HG02798 (cell line): ENCODE results near the gene IVD.

Experiments
- ATAC-seq: cut with Tn5 transposase; IDR thresholded peaks from one replicate; pipeline ENCODE4 v1.9.1; 2021; ENCODE audit warnings: mild to moderate bottlenecking; ENCODE audit not compliant: unreplicated experiment, poor library complexity

IVD gene

GRCh38 chr15:40436892-40437751, 31.5 kb downstream of the IVD start:
- no peak for ATAC-seq

DNA sequence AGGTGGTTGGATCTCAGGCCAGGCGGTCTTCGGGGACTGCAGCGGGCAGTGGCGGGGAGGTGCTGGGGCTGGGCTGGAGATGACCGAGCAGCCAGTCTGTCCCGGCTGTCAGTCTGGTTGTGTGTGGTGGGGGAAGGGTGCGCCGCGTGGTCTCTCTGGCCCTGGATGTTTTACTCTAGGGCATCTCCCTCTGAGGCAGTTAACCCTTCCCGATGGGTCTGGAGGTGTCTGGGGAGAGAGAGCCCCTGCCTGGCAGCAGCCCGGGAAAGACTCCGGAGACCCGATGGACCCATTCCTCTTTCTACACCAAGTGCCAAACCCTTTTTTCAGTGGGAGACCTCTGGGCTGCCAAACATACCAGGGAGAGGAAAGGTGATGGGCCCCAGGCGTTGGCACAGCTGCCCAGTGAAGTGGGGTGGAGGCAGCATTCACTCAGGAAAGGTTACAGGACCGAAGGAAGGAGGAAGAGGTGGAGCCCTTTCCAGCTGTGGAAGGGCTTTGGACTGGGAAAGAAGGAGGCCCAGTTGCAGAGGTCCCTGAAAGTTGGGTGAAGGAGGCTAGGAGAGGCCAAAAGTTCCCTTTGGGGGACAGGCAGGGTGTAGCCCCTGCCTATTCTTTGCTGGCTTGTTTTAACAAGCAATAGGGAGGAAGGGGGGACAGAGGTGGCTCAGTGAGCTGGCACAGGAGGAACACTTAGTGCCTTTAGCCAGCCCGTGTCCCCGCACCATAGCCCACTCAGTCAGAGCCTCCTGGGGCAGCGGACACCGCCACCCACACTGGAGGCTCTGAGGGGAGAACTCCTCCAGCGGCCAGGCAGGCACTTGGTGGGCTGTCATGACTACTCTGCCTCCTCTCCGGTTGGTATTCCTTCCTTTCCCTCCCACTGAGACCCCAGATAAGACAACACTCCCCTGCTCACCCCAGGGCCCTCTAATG, 32.4 kb downstream of the IVD start:
- ATAC-seq = no peak

DNA sequence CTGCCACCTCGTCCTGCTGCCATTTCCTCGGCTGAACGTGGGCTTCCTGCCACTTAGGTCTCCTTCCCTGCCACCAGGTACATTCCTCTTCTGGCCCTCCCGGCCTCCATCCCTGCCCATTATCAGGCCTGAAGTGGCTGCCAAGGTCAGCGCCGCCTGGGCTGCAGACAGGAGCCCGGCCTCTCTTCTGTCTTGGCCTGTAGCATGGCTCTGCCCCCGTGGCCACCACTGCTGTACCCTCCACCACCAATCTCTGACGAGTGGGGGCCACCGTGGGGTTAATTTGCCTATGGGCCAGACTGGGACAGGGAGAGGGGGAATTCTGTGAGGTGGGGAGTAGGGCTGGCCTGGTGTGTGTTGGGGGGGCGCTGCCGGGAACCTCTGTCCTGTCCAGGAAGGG, 33.1 kb downstream of the IVD start:
- no peak for ATAC-seq

GRCh38 chr15:40439461-40439959, 33.9 kb downstream of the IVD start:
- no peak for ATAC-seq

DNA sequence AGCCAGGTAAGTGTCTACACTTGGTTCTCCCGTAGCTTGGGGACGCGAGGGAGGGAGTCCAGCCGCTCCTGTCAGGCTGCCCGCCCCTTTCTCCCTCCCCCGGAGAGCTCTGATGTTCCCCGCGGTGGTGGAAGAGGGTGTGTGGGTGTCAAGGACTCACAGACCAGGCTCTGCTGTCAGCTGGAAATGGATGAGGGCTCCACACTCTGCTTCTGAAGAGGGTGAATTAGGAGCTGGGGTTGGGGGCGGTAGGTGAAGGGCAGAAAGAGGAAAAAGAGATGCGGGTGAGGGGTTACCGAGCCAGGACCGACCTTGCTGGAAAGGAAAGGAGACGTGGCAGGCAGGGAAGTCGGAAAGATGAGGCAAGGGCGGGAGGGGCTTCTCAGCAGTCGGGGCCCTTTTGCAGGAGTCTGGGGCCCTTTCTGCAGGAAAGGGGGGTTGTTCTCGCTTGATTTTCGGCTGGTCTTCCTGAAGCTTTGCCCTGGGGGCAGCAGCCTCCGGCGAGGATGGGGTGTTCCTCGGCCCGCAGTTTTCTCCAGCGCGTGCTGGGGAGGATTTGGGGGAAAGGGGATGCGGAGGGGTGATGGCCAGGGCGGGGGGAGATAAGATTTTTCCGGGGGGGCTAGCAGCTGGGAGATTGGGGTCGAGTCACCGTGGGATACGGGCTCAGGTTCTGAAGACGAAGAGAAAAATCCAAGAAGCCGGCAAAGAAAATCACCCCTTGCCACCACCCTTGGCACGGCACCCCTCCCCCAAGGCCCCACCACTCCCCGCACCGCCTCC, 34.6 kb downstream of the IVD start:
- ATAC-seq = no peak

GRCh38 chr15:40440743-40441564, 35.4 kb downstream of the IVD start, which contains the start of gene BAHD1:
Gene BAHD1 (plus strand): TSS chr15:40440953. CDS start chr15:40458465, 17,512 bp downstream.
- ATAC-seq = peak; percentile 96

DNA sequence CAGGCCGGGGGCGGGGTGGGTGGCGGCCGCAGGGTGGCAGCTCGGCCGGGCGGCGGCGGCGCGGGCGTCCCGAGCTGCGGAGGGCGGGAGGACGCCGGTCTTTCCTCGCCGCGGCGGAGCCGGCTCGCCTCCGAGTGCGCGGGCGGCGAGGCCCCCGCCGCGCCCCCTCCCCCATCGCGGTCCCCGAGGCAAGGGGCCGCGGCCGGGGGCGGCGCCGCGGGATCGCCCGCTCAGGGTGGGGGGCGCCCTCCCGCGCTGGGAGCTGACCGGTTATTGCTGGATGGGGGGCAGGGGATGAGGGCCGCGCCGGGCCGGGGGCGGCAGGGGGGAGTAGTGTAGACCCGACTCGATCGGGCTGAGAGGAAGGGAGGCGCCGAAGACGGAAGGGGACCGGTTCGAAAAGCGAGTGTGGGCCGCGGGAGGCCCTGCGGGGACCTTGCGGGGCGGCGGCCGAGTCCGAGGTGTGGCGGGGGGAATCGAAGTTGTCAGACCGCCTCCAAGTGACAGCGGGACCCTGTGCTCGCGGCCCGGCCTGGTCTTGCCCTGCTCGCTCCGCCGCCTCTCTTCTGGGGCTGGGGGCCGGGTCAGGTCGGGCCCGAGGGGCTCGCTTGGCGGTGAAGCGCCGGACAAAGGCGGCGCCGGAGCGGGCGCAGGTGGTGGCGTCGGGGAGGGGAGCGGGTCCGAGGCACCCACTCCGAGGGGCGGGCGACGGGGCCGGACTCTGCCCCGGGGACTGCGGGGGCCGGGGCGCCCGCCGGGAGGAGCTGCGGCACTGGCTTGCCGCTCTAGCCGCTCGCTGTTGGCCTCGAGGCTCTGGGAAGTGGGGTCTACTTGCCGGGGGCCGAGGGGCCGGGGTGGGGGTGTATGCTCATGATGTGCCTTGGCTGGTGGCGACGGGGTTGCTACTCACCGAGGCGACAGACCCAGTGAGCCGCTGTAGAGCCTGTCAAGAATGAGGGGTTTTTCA, 36.3 kb downstream of the IVD start:
- ATAC-seq = peak; percentile 0

DNA sequence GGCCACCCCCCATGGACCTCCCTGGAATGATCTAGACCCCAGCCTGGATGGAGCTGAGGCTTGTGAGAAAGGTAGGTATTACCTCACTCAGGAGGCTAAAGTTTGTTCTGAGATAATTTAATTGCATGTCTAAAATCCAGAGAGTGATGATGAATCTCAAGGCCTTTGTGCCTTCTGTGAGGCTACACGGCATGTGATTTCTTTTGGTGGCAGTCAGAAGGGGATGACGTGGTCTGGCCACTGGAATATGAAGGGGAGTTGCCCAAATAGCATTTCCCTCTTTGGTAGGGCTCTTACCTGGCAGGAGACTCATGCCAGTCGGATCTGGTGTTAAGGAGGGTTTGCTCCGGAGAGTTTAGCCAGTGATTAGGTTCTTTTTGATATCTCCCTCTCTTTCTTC, 37.7 kb downstream of the IVD start:
- no peak for ATAC-seq

DNA sequence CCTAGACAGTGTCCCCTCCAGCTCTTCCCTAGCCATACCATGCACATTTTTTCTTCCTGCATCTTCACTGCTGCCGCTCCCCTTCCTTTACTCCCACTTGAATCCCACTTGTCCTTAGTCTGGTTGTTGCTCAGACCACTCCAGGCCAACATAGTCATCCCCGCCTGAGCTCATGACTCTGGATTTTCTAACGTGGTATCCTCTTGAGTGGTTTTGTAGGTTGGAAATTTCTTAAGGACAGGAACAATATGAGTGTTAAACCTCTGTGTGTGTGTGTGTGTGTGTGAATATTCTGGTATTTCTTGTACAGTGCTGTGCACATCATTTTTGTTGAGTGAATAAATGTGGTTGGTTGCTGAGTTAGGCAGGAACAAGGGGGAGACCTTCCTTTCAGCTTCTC, 38.3 kb downstream of the IVD start:
- ATAC-seq = no peak

GRCh38 chr15:40444736-40445135, 39.1 kb downstream of the IVD start:
- no peak for ATAC-seq

DNA sequence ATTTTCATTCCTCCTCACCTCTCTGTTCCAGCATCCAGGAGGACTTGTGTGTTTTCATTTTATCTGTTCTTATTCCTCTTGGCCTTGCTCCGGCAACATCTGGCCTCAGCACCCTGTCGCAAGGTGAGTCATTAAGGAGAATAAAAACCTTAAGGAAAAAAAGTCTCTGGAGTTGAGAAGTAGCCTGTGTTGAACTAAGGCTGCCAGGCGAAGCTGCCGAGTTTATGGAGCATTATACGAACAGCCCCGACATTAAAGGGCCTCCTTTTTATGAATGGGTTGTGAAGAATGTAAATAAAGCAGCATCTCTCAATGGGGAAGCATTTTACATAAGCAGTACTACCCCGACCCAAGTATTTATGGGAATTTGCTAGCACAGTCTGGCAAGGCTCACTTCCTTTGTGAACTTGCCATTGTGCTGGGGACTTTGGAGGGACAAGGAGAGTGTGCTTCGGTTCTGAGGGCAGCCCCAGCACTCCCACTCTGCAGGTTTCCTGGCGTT, 39.9 kb downstream of the IVD start:
- no peak for ATAC-seq

DNA sequence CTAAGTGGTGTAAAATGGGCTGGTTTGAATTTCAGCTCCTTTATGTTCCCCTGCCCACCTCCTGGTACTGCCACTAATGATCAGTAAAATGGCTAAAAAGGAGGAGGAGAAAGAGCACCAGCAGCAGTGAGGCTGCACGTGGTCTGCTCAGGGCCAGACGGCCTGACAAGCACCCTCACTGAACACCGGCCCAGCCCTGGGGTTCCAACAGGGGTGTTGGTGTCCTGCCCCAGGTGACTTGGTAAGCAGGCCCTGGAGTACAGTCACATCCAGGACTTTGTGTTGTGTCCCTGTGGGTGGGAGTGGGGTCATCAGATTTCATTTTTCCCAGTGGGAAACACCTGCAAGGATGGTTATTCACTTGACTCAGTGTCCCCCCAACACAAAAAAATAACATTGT, 40.5 kb downstream of the IVD start:
- no peak for ATAC-seq

DNA sequence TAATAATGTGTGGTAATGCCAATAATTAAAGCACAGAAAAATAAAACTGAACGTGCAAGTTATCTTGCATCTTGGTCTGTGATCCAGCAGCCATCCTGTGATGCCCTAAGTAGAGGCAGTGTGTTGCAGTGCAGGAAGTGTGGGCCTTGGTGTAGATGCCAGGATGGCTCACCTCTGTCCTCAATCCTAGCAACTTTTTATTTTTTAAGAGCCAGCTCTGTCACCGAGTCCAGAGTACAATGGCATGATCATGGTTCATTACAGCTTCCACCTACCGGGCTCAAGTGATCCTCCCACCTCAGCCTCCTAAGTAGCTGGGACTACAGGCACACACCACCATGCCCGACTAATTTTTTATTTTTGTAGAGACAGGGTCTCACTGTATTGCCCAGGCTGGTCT, 42.8 kb downstream of the IVD start:
- ATAC-seq = no peak

GRCh38 chr15:40449275-40449674, 43.7 kb downstream of the IVD start:
- ATAC-seq = no peak

DNA sequence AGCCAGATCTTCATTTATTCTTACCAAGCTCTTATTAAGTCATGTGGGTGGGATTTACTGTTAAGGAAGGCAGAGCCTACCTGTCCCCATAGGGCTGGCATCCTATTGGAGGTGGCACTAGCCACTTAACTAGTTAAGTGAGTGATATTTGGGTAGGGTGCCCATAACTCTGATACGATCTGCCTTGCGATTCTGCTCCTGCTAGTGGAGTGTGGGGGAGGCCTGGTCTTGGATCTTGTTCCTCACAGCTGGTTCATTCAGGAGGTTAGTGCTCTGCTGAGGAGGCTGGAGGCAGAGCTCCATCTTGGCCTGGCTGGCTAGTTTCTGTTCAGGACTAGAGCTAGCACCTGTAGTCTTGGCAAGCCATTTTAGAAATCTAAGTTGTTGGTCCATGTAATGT, 44.5 kb downstream of the IVD start:
- no peak for ATAC-seq

GRCh38 chr15:40451527-40452158, 46.0 kb downstream of the IVD start:
- ATAC-seq = no peak

DNA sequence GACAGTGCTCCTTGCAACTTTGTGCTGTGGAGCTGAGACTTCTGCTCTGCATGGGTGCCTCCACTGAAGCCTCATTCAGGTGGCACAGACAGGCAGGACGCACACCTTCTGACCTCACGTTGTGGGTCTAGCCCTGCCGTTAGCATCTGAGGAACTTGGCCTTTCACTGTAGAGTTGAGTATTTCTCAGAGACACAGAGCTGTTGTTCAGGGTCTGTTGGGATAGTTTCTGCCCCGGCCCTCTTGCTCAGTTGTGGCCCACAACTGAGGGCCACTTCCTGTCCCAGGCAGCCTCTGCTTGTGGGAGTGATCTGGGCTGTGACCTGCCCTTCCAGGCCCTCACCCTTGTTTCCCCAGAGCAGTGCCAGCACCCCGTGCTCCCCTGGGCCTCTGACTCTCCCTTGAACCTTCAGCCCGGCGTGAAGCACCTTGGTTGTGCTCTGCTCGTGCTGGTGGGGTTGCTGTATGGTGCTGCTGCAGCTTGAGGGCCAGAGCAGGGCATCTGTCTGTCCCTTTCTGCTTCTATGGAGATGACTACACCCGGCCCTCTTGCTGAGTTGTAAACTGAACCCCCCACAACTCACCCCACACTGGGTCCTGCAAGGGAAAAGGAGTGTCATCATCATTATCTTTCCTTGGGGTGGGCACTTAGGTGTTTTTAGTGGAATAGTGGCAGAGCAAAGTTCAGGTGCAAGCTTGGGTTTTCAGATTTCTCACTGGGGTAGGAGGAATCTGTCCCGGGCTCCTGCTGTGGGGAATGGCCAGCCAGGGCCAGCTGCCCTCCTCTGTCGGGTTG, 46.9 kb downstream of the IVD start:
- ATAC-seq = peak; percentile 40
